Bone marrow (tissue), 2 donors: ENCODE data around the gene ADK.
A peak's percentile ranks its signal among the peaks of the same experiment; 100 is the strongest.

Source experiments
- DNase-seq, 2 donors: peaks; one replicate each; lab custom pipeline; 2025; lab: John Stamatoyannopoulos, UW

The ADK gene

DNA sequence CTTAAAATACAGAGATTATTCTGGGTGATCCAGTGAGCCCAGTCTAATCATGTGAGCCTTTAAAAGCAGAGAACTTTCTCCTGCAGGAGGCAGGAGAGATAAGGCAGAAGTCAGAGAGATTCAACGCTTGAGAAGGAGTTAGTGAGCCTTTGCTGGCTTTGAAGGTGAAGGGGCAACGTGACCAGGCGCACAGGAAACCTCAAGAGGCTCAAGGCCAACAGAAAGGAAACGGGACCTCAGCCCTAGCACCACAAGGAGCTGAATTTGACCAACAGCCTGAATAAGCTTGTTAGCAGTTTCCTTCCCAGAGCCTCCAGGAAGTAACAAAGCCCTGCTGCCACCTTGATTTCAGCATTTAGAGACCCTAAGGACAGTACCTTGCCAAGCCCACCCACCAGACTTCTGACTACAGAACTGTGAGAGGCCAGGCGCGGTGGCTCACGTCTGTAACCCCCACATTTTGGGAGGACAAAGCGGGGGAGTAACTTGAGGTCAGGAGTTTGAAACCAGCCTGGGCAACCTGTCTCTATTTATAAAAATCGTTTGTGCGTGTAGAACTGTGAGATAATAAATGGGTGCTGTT lies 588.1 kb downstream of the ADK start:
- DNase-seq, result peak in 1 of 2 donors; percentile 66

DNA sequence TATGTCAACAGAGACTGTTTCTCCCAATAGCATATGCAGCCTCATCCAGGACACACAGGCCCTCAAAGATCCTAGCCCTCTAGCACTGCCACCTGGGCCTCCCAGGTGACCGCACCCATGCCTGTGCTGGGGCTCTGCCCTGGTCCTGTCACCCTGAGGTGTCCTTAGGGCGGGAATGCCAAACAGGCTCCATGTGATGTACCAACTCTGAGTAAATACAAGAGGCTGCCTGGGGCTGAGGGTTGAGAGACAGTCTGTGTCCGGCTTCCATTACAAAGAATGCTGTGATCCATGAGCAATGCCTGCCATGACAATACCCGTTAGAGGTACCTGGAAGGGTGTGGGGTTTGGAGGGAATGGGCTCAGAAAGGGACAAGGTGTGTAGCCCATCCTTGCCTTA lies 592.4 kb downstream of the ADK start:
- no peak for DNase-seq

DNA sequence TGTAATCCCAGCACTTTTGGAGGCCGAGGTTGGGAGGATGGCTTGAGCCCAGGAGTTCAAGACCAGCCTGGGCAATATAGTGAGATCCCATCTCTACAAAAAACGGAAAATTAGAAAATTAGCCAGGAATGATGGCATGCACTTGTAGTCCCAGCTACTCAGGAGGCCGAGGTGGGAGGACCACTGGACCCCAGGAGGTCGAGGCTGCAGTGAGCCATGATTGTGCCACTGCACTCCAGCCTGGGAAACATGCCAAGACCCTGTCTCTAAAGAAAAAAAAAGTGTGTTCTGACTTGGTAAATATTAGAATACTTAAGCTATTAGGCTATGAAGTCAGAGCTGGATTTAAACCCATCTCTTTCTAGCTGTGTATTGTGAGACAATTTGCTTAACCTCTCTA lies 594.4 kb downstream of the ADK start:
- no peak for DNase-seq

DNA sequence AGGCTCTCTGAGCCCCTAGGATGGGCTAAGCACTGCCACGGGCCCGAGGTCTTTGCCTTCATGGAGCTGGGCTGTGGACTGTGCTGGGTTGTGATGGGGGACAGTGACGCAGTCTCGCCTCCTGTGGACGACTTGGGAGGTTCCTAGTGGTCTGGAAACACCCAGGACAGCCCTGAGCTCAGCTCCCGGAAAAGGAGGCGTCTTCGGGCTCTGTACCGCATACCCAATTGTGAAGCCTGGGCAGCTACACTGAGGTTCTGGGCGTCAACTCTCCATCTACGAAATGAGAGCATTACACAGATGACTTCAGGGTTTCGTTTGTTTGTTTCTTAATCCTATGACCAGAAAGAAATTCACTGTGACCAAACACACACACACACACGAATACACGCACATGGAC lies 595.8 kb downstream of the ADK start:
- no peak for DNase-seq

DNA sequence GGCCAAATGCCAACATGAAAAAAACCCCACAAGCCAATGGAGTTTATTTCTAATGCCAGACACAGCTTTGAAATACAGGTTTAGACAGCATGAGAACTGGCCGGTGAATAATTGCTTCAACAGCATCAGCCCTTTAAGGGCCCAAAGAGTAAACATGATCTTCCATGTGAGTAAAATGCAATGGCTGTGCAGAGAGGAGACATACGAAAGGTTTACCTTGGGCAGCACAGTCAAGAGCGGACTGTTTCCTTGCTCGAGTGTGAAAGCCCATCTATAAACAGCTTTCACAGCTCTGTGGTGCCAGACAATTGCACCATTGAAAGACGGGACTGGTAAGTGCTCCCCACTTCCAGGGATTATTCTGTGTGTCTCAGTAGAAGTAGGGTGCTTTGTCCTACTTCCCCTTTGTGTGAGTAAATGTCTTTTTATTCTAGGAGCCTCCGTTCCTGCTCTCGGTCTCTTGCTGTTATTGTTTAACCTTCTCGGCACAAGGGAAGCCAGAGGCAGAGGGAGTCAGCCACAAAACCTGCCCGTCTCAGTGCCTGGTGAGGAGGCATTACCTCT lies 597.5 kb downstream of the ADK start:
- DNase-seq, result no peak

DNA sequence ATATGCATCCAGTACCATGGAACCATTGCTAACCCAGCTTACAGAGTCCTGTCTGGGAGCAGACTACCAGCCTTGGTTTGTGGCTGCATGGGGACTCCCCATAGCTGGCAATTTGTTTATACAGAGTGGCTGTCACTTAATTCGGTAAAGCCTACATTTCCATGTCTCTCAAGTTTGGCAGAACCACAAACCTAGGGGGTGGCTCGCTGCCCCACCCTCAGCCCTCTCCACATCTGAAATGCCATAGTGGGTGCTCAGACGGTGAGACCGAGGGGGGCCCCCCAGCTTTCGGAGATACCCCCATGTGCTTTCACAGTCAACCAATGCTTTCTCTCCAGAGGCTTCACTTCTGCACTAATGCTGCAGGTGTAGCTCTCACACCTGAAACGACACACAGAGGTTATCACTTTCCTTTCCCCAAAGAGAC lies 599.8 kb downstream of the ADK start:
- no peak for DNase-seq

DNA sequence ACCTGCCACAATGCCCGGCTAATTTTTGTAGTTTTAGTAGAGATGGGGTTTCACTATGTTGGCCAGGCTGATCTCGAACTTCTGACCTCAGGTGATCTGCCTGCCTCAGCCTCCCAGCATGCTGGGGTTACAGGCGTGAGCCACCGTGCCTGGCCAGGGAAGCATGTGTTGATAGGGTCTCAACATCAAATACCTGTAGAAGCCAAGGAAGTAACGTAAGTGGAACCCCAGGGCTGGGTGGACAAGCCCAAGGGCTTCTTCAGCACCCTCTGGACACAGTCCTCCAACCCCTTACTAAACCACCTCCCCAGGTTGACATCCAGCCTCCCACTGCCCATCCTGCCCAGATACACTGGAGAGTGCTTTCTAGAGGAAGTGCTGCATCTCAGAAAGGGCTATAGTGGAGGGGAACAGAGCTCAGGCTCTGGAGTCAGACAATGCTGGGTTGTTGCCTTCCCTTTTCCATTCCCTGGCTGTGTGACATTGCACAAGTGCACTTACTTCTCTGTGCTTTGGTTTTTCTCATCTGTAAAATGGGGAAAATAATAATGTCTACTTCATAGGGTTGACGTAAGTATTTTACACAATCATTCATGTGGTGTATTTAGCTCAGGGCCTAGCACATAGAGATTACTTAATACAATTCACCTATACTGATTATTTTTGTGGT lies 601.5 kb downstream of the ADK start:
- DNase-seq, result no peak

DNA sequence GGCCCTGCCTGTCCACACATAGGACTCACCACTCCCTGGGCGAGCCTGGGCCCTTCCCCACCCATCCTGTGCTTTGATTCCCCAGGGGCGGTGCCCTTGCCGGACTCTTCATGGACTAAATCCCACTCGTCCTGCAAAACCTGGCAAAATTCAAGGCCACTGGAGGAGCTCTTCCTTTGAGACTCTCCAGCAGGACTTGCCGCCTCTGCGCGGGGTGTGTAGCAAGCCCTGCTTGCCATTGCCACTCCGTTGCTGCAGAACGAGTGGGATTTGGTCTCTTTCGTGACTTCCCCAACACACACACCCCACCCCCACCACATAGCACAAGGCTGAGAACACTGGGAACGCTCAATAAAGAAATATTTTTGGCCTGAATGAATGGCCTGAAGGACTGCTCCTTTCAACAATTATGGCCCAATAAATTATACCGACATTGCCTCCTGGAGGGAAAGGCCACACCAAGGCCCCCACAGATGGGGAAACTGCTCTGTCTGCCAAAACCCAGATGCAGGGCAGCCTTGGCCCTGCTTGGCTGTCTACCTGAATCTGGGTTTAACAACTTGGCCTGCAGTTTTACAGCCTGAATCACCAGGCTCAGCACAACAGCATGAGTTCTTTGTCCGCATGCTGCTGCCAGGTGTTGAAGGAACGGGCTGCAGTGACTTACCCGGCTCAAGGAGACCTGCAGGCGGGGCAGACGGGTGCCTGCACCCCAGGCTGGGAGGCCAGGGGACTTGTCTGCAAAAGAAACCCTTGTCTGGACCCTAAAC lies 602.6 kb downstream of the ADK start:
- no peak for DNase-seq

DNA sequence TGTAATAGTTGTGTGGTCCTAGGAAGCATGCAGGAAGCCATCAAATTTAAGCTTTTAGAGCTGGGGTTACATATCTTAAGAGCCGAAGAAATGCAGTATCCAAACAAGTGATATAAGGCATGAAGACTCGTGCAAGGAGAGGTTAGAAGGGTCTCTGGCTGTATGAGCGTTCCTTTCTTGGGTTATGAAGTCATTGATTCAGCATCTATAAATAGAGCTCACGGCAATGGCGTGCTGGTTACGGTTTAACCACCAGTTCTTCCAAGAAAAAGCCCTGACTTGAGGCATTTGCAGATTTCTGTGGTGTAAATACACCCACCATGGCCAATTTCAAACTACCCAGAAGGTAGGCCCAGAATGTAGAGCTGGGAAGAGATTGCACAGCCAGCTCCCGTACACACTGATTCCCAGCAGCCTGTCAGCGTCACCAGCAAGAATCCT lies 603.4 kb downstream of the ADK start:
- DNase-seq, result no peak

DNA sequence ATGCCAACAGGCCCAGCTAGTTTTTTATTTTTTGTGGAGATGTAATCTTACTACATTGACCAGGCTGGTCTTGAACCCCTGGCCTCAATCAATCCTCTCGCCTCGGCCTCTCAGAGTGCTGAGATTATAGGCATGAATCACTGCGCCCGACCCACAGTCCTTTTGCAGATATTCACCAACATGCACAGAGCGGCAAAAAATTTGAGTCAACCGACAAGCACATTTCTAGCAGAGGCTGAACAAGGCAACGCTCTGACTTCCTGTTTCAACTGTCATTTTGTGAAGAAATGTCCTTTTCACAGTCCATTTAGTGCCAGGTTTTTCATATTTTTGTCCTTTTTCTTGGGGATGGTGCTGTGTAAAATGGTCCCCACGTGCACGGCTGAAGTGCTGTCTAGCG lies 604.3 kb downstream of the ADK start:
- DNase-seq, result no peak
